Endometrium (tissue), 2 donors: ENCODE data around the gene COPRS.

Experiments used
- FAIRE-seq: peaks from 2 replicates; lab custom pipeline; 2012; peaks lifted over from hg19 to GRCh38; lab: Jason Lieb, UNC
- donor health status: control.
- donor health status: control.

The COPRS gene

DNA sequence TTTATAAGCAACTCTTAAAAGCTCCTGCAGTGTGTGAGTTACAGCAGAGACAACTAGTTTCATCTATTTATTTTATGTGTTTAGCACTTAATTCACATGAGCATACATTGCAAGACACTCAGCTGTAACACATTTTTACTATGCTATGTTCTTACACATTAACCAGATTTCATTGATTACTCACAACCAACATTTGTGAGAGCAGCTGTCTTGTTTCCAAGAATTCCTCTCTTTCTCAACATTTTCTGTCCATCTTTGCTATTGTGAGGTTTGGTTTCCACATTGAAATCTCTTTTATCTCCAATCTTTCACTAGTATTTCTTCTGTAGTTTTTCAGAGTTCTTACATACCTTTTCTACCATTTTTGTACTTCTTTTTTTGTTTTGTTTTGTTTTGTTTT lies 51.2 kb downstream of the COPRS start:
- FAIRE-seq = no peak

DNA sequence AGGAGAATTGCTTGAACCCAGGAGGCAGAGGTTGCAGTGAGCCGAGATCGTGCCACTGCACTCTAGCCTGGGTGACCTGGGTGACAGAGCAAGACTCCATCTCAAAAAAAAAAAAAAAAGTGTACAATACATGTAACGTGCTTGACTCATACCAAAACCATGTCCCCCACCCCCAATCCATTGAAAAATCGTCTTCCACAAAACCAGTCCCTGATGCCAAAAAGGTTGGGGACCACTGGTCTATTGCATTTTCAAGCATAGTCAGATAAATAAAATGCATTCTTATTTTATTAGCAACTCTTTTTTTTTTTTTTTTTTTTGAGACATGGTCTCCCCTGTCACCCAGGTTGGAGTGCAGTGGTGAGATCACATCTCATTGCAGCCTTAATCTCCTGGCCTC lies 52.1 kb downstream of the COPRS start:
- no peak for FAIRE-seq

DNA sequence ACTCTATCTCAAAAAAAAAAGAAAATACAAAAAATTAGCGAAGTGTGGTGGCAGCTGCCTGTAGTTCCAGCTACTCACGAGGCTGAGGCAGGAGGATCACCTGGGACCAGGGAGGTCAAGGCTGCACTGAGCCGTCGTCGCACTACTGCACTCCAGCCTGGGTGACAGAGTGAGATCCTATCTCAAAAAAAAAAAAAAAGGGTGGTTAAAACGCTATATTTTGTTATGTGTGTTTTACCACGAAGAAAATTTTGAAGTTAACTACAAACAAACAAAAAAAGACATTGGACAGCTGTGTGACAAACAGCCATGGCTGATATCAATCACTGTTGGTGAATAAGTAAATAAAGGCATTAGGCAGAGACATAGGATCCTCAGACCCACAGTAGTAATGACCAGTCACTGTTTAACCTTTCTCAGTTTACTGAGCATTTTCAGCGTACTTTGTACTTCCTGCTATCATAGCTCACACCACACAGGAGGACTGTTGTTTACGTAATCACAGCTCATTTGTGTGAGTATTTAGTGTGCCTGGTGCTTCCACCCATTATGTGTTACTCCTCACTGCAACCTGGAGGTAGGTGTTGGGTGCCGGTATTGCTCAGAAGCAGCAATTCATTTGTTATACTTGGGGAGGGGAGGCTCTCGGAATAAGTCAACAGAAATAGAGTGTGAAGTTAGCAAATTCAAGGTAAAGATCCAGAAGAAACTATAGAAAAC lies 55.4 kb downstream of the COPRS start:
- no peak for FAIRE-seq

DNA sequence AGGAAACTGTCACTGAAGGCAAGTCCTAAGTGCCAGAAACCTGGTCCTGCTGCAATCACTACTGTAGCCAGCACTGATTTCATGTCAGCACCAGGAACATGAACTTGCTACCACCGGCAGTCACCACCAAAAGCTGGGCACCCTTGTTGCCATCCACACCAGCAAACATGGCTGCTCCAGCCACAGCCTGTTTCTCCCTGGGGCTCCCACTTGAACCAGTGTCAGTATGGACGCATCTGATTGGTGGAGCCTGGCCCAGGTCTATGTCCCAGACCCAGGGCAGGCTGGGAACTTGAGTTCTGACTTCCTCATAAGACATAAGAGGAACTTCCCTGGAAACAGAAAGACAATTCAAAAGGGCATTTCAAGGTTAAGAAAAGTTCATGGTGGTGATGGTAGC lies 56.5 kb downstream of the COPRS start:
- no peak for FAIRE-seq
